Fibroblast of skin of right biceps (primary cell): ENCODE data around the gene TNFRSF19.
"Not testable (repeated sequence)": the region's sequence is repeated elsewhere in the genome, so short reads cannot be mapped to it uniquely, and the experiment has no call there.

Source experiments
- DNase-seq: peaks from one replicate; pipeline ENCODE4 v3.0.0-alpha.2; 2013

Gene TNFRSF19

DNA sequence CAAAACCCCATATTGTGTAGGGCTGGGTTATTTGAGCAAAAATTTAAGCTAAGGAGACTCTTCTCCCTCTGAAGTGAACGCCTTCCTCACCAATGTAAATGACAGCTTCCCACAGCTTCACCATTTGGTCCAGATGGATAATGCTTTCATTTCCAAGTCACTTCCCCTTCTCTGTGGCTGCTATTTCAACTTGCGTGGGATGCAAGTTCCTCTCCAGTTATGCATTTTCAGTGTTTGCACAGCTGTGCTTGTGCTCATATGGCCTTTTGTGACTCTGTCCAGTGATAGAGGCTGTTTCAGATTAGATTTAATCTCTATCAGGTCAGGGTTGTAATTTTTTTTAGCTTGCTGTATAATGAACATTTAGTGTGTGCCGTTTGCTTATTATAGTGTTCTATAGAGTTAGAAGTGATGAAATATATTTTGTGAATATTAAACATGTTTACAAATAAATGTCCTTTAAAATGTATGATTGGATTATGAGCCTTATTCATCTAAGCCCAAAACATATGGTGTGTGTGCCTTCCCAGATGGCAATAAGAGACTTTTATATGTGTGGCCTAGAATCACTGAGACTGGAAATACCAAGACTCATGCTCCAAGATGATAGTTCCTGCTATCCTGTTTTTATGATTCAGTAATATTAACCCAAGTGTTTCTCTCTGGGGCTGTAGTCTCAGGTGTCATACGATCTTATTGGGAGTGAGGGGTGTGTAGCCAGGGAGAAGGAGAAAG lies 86.6 kb downstream of the TNFRSF19 start:
- DNase-seq: peak; percentile 50

DNA sequence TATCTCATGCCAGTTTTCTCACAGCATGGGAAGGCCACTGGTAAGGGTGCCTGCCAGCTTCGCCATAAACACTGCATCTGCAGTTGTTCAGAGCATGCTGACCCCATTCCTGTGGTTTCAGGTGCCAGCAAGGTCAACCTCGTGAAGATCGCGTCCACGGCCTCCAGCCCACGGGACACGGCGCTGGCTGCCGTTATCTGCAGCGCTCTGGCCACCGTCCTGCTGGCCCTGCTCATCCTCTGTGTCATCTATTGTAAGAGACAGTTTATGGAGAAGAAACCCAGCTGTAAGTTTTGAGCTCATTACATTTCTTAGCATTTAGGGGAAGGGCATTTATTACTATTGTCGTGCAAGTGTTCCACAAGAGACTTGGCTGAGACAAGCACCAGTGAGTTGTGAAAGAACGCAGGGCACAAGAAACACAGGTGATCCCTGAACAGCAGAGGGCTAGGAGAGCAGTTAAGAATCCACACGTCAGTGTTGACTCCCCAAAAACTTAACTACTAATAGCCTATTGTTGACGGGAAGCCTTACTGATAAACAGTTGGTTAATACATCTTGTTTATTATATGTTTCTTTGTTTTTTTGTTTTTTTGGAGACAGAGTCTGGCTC lies 88.8 kb downstream of the TNFRSF19 start:
- no peak for DNase-seq

- DNase-seq: no peak
Measured at GRCh38 chr13:23660249-23660648, 90.0 kb downstream of the TNFRSF19 start.

- no peak for DNase-seq
Measured at GRCh38 chr13:23666582-23666981, 96.4 kb downstream of the TNFRSF19 start.

- DNase-seq: no peak
Measured at GRCh38 chr13:23667750-23668149, 97.5 kb downstream of the TNFRSF19 start.

DNA sequence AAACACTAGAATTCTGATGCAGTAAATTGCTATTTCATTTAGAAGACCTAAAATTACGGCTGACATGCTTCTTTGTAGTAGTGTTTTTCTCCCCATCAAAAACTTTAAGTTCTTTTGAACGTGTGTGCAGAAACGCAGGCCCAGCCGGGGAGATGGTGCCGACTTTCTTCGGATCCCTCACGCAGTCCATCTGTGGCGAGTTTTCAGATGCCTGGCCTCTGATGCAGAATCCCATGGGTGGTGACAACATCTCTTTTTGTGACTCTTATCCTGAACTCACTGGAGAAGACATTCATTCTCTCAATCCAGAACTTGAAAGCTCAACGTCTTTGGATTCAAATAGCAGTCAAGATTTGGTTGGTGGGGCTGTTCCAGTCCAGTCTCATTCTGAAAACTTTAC lies 98.3 kb downstream of the TNFRSF19 start:
- DNase-seq: peak; percentile 64

DNA sequence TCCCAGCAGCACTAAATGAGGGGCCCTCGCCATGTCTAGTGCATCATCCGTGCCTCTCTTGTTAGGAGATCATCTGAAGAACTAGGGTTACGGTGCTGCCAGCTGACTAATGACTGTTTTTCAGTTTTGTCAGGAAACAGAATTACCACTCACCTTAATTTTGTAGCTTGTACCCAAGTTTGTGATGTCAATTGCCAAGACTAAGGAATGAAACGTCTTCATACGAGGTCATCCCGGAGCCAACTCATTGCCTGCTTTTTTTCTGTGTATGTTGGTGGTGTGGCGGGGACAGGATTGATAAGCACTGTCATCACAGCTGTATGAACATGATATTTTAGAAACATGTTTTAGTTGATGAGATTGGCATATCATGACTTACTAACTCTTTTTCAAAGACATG lies 100.6 kb downstream of the TNFRSF19 start:
- peak; percentile 39 for DNase-seq

DNA sequence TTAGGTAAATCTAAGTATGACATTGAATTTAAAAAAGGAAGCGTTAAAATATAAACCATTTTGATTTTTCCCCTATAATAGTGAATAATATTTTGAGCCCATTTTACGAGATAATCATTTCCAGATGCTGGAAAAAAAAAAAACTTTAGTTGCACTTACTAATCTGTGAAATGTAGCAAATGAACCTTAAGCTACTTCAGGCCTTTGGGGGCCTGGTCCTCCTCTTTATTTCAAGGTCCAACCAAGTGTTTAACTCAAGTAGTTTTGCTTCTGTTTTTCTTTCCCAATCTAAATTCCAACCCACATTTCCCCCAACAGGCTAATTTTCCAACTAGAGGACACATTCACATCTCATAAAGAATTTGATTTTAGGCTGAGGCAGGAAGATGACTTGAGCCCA lies 101.2 kb downstream of the TNFRSF19 start:
- peak; percentile 67 for DNase-seq

DNA sequence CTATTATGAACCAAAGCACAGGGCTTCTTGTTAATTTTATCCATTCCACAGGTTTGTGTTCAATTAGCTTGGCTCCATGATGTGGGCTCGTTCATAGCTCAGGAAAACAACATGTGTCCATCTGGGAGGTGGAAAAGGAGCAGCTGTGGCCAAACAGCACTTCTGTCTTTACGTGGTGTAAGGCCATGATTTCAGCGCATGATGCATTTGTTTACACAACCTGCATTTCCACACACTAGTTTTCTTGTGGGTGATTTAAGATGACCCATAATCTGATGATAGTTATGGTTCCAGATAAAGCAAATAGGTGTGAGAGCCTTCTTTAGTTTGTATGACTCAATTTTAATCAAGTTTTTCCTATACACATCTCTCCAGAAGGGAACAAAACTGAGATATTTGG lies 101.7 kb downstream of the TNFRSF19 start:
- DNase-seq: no peak

DNA sequence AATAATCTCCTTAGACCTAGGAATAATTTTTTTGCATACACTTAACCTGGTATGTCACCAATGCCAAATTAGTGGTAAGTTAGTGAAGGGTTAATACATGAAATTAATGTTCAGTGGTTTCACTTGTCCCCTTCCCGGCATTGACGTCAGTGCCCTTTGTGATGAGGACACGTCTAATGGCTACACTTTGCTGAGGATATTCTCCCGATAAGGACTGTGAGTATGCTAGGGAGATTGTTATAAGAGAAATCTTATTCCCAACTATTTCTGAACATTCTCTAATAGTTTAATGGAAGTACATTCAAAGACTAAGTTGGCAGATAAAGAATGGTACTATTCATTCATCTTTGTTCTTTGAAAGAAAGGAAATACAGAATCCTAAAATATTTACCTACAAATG lies 102.4 kb downstream of the TNFRSF19 start:
- DNase-seq: no peak

- DNase-seq: peak; percentile 95
Measured at GRCh38 chr13:23673354-23673753, 103.1 kb downstream of the TNFRSF19 start.

DNA sequence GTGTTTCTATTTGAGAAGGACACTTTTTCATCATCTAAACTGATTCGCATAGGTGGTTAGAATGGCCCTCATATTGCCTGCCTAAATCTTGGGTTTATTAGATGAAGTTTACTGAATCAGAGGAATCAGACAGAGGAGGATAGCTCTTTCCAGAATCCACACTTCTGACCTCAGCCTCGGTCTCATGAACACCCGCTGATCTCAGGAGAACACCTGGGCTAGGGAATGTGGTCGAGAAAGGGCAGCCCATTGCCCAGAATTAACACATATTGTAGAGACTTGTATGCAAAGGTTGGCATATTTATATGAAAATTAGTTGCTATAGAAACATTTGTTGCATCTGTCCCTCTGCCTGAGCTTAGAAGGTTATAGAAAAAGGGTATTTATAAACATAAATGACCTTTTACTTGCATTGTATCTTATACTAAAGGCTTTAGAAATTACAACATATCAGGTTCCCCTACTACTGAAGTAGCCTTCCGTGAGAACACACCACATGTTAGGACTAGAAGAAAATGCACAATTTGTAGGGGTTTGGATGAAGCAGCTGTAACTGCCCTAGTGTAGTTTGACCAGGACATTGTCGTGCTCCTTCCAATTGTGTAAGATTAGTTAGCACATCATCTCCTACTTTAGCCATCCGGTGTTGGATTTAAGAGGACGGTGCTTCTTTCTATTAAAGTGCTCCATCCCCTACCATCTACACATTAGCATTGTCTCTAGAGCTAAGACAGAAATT lies 103.8 kb downstream of the TNFRSF19 start:
- no peak for DNase-seq

DNA sequence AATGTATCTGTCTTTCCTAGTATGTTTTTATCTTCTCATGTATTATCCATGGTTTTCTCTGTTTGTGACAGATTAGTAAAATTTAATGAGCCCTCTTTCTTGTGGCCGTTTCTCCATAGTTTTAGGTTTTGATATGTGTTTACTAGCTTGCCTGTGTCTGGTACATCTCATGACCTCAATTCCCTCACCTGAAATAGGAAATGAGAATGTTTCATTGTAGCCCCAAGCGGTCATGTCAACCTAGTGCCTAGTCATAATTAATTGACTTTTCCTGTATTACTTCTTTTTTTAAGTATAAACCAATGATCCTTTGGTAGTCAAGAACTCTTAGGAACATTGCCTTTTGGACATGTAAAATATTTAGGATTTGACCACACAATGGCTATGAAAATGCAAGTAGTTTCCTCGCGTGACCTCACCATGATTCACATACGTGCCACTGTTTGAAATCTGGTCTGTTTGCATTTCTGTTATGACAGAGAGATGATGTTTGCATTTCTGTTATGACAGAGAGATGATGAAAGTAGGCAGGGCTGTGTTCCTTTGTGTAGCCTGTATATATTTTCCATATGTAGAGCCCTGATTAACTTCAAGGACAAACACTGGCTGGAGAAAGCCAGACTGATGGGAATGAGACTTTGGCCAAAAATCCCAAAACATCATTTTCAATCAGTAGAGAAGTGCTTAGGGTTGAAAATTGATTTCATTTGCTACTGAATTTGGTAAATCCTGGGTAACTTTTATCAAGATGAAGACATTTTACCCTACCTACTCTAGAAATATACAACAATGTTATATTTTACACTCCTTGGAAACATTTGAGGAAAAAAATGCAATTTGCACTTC lies 104.8 kb downstream of the TNFRSF19 start:
- peak; percentile 93 for DNase-seq

- DNase-seq: not testable (repeated sequence)
Measured at GRCh38 chr13:23677679-23678288, 107.6 kb downstream of the TNFRSF19 start.

GRCh38 chr13:23678795-23679194 lies 108.6 kb downstream of the TNFRSF19 start:
- peak; percentile 38 for DNase-seq

GRCh38 chr13:23679220-23679619 lies 109.0 kb downstream of the TNFRSF19 start:
- peak; percentile 90 for DNase-seq

GRCh38 chr13:23680845-23681669 lies 110.8 kb downstream of the TNFRSF19 start:
- peak; percentile 38 for DNase-seq

- DNase-seq: no peak
Measured at GRCh38 chr13:23683084-23683483, 112.9 kb downstream of the TNFRSF19 start.

GRCh38 chr13:23684647-23685046 lies 114.4 kb downstream of the TNFRSF19 start:
- DNase-seq: no peak

DNA sequence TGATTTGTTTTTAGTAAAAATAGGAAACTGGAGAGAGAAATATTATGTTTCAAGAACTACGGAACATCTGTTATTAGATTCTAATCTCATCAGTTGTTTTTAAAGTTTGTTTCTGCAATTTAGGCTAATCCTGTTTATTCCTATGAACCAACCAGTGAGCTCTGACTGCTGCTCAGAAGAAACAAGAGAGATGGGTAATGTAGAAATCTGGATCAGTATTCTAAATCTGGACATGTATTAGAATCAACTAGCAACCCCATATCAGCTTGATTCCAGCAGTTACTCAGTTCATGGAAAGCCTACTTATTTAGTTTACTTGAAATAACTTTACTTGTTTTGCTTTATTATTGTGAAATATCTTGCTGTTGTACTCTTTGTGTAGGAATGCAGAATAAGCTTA lies 115.2 kb downstream of the TNFRSF19 start:
- DNase-seq: no peak

DNA sequence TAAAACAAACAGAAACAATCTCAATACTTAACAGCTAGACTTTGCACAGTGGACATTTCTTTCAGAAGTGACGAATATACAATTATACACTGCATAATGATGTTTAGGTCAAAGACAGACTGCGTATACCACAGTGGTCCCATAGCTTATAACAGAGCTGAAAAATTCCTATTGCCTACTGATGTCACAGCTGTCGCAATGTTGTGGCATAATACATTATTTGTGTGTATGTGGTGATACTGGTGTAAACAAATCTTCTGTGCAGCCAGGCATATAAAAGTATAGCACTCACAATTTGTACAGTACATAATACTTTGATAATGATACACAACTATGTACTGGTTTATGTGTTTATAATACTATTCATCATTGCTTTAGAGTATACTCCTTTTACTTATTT lies 116.7 kb downstream of the TNFRSF19 start:
- no peak for DNase-seq

GRCh38 chr13:23687614-23688013 lies 117.4 kb downstream of the TNFRSF19 start:
- peak; percentile 41 for DNase-seq
